GM18499 (cell line): ENCODE measurements around the gene CXCR6.
"Not testable (repeated sequence)": the region's sequence is repeated elsewhere in the genome, so short reads cannot be mapped to it uniquely, and the experiment has no call there.

Source experiments
- ATAC-seq: cut with Tn5 transposase; IDR thresholded peaks from one replicate; pipeline ENCODE4 v1.9.1; 2021; ENCODE audit warnings: moderate number of reproducible peaks; ENCODE audit not compliant: insufficient read depth, unreplicated experiment

CXCR6 gene

DNA sequence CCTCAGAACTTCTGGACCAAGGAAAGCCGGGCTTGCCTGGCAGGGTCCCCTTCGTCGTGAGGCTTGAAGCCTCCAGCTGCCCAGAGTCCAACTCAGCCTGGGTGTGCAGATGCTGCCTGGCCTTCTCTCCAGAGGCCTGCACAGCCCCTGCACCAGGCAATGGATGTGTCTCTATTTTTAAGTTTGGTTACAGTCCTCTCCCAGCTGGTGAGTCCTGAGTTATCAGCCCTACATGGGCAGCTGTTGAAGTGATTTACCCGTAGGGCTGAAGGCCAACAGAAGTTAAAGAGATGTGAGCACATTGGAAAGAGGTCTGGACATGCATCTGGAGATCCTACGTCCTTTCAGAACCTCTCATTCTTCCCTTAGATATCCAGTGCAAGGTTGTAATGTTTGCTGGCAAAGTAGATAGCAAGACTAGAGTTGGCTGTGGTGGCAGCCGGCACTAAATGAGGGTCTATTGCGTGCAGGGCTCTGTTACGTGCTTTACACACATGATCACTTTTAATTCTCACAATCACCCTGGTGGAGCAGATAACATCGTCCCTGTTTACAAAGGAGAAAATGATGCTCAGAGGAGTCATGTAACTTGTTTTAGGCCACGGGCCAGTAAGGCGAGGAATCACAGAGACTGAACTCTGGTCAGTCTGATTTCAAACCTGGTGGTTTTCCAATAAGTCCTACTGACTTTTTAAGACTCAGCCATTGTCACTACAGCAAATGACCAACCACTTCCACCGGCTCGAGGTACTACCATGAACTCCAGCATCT is 42.5 kb downstream of the CXCR6 start:
- ATAC-seq, result no peak

DNA sequence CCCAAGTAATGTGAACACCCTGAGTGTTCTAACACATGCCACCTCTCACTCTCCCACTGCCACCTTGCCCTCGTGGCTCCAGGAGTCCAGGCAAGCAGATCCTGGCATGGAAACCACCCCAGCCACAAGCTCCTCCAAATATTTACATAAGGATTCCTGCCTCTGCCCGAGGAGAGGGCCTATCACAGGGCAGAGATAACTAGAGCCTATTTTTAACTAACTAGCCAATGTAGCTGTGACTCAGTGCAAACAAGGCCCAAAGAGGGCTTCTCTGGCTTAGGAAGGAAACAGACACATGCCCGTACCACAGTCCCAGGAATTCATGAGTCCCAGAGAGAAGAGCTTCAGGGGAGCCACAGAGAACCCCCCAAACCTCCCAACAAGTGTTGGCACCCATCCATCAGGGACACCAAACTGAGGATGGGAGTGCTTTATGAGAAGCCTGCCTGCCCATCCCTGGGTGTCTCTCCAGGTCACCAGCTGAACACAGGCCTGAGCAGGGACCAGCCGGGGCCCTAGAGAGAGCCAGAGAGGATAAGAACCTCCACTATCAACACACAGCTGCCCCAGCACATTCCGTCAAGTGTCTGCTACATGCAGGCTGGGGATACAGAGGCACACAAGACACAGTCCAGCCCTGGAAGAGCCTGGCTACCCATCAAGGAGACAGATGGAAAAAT is 43.2 kb downstream of the CXCR6 start:
- no peak for ATAC-seq

DNA sequence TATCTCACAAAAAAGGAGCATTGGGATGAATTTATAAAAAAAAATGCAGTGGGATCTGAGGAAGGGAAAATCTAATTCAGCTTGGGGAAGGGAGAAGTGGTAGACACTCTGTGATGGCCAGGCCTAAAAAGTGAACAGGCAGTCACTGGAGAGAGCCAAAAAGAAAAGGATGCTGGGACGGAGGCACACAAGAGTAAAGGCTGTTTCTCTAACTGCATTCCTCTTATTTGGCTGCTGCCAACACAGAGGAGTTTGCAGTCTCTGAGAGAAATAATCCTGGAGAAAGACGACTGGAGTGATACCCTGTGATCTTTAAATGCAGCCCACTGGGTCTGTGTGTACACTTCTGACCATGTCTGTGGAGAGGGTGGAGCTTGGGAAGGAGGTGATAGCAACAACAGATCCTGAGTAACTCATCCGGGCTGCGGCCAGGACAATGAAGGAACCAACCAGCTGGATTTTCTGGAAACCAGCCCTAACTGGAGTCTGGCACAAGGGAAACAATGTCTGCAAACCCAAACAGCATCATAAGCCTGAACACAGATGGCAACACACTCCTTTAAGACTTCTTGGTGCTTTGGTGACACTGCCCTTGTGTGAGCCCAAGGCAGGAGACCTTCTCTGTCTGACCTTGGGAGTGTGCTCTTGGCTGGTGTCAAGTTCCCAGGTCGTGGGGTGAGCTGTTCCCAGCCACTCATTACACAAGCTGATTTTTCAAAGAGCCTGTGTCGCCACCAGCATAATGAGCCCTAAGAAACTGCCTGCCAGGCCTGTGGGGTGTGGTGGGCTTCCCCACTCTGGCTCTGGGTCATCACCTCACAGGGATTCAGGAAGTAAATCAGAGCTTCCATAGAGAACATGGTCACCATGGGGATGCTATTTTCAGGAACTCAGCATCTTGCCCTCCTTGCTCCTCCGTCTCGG is 44.4 kb downstream of the CXCR6 start:
- no peak for ATAC-seq

DNA sequence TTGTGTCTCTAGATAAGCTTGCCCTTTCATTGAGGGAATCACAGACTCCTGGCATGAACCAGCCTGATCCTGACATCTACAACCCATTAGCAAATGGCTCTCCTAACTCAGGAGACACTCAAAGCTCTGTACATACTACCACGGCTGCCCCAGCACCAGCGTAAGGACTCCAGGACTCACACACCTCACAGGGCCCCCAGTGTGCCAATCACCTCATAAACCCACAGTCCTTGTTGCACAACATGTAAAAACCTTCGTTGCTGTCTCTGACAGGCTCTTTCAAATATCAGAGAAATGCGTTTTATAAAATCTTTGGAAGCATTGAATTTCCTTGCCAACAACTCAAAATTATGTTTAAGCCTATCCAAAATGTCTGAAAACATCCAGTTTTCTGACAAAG is 45.1 kb downstream of the CXCR6 start:
- no peak for ATAC-seq

DNA sequence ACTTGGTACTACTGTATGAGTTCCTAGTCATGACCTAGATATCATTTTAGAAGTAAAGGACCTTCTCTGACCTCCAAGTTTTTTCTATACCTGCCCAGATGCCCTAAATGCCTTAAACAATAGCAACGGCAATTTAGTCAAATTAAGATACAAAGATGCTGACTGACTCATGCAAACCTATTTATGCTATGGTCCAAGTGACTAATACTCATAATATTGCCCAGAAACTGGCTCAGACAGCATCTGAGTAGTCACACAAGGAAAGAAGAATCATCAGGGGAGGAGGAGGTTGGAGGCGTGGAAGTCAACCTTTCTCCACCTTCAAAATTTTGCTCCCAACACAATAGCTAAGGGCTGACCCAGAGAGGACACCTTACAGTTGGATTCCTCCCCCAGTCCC is 45.5 kb downstream of the CXCR6 start:
- ATAC-seq, result no peak

DNA sequence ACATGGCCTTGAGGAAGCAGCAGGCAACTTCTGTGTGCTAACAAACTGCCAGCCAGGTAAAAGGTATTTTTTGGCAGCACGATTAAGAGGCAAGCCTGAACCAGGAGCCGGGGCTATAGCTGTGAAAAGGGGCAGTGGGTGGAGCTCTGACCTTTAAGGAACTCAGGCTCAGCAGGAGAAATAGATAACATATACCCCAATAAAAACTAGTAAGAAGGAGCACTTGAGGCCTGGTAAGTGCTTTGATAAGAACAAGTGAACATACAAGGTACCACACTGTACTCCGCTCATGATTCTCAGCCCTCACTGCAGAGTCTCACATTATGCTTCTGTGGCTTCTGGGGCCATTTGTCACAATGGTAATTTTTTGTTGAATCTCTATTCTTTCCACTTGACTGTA is 46.9 kb downstream of the CXCR6 start:
- ATAC-seq, result no peak

DNA sequence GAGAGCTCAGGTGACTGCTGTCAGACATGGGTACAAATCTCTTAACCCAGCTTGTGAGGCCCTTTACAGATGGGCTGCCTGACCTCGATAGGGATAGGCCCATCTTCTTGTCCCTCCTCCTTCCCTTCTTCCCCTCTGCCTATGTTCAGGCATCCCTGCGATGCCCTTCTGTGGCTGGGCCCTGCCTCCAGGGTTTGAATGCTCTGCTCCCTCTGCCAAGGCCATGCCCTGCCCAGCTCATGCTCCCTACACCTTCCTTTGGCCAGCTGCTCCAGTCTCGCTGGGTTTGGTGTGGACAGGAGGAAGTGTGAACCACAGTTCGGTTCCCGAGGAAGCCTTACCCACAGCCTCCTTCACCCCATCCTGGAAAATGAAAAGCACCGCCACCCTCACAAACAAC is 48.1 kb downstream of the CXCR6 start:
- no peak for ATAC-seq

DNA sequence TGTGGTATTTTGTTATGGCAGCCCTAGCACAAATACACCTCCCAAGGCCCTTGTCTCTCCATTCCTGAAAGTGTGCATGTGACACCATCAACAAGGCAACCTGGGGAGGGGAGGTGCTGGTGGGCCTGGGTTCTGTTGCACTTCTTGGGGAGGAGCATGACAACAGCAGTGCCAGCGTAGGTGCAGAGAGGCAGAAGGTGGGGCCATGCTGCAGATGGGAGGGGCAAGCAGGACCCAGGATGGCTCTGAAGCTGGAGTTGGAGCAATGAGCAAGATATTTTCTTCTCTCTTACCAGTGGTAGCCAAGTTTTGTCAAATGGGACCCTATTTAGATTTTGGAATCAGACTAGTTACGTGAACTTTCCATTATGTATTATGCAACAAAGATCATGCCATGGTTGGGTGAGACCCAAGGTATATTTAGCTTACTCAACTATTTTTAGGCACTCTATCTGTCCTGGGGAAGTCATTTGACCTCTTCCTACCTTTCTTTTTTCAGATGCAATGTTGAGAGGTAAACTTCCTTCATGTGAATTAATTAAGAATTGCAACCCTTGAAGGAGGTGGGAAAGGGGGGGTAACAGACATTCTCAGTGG is 49.0 kb downstream of the CXCR6 start:
- ATAC-seq, result no peak

DNA sequence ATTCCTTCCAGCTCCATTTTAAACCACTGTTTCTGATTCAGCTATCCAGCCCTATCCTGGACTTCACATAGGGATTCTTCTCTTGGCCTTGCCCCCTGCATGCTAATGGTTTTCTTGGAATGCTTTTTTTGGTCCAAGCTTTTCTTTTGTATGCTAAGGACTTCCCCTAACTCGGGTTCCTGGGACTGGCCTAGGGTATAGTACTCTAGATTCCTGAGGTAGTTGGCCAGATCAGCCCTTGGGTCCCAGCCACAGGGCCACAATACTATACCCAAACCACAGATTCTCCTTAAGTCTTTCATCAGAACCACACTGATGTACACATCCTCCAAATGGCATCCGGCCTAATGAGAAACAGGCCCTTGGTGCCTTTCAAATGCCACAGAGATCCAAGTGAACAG is 49.6 kb downstream of the CXCR6 start:
- ATAC-seq, result no peak

DNA sequence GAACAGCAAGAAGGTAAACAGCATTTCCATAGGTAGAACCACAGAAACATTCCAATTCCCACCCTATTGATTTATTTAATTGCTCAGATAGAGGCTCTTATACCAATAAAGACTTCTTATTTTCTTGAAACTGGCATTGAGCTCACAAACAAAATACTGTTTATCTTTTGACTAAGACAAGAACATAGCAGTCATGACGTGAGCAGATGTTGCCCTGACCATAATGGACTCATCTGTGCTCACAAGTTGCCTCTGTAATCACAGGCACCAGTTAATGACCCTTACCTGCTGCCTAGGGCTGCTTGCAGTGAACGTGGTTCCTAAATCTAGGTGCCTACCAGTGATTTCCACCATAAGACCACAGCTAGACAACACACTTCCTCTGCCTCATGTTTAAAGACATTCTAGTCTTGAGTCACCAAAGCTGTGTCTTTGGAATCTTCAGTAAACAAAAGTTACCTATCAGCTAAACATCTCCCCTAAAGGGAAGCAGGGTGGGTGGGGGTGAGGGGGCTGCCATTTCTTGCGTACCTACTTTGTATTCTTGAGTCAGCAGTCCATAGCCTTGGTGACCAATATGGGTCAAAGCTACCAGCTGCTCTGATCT is 50.3 kb downstream of the CXCR6 start:
- no peak for ATAC-seq

DNA sequence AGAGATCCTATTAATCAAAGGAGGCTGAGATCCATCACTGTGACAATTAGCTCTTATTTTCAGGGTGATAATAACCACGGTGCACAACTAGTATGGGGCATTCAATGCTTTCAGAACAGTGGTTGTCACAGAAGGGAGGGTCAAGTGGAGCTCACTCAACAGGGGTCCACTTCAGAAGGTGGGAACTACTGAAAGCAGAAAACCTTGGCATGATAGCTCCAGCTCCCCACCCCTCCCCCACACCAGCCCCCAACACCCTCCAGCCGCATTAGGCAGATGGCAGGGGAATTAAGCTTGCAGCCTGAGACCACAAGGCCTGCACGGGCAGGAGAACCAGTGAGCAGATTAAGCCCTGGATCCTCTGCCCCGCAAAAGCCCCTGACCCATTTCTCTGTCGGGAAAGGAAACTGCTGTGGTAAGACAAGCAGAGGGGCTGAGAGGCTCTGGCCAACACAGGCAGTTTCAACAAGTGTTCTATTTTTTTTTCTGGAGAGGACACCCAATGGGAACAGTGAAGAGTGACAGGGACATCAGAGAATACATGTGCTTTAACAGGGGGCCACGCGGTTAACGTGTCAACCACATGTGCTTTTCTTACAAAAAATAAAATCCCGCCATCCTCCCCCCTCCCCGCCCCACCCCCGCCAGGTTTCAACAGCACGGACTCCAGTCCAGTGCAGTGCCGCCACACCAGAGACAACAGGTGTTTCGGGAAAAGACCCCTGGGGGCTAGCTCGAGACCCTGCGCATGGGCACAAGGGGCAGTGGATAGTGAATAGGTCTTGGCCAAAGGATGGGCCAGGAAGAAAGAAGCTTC is 51.4 kb downstream of the CXCR6 start:
- no peak for ATAC-seq

DNA sequence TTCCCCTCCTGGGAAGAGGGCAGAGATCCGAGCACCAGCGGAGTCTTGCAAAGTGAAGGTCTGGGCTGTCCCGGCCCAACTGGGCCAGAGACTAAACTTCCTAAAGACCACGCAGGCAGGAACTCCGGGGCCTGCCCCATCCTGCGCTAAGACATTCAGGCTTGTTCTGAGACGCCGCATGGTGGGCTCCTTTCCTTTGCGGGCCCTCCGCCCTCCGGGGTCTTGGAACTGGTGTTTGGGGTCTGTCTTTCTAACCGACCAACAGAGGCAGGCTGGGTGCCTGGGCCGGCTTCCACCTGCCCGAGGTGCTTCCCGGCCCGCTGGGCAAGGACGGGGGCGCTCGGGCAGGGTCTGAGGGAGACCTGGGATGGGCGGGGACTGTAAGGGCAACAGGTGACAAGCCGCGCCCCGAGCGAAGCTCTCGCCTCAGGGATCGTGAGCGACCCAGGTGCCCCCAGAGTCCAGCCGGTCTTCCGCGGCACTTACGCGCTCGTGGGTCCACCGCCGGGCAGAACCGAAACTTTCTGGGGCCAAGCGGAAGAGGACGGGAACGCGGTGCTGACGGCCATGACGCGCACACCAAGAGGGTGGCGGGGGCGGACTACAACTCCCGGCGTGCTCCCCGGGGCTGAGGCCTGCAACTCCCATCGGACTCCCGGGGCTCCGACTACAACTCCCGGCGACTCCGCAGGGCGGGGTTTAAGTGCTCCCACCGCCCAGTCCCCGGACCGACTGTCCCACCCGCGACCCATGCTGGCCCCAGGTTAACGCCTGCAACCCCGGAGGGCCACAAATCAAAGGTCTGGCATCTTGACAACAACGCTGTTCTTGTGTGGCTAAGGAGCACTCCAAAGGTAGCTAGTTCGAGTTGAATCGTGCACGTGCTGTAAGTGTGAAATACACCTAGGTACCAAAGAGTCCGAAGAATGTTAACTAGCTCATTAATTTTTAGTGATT is 52.2 kb downstream of the CXCR6 start, which contains the start of gene FYCO1:
TSS of gene FYCO1 (minus strand) at position 589 of the 957 bp plus-strand sequence. CDS start 10,914 bp downstream, outside the sequence.
- ATAC-seq, result no peak

DNA sequence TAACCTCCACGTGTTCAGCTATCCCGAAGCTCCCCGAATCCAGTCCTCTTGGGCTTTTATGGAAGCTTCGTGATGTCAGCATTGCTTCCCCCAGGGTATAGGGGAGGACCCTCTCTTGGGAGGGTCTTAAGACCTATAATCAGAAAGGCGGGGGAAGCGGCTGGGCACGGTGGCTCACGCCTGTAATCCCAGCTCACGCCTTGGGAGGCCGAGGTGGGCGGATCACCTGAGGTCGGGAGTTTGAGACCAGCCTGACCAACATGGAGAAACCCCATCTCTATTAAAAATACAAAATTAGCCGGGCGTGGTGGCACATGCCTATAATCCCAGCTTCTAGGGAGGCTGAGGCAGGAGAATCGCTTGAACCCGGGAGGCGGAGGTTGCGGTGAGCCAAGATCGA is 54.2 kb downstream of the CXCR6 start:
- ATAC-seq, result not testable (repeated sequence)

DNA sequence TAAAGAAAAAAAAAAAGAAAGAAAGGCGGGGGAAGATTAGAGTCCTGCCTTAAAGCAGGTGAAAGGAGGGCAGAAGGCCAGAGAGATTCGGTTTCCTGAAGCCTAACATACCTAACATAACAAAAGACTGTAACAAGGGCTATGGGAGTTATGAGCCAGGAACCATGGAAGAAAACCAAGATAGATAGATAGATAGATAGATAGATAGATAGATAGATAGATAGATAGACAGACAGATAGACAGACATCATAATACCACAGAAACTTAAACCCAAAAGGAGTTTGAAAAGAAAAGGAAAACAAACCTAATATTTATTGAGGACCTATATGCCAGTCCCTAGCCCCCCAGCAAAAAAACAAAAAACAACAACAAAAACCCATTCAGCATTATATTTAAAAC is 54.7 kb downstream of the CXCR6 start:
- no peak for ATAC-seq
